Measurements from ENCODE around the gene BHMT2.

BHMT2 gene

DNA sequence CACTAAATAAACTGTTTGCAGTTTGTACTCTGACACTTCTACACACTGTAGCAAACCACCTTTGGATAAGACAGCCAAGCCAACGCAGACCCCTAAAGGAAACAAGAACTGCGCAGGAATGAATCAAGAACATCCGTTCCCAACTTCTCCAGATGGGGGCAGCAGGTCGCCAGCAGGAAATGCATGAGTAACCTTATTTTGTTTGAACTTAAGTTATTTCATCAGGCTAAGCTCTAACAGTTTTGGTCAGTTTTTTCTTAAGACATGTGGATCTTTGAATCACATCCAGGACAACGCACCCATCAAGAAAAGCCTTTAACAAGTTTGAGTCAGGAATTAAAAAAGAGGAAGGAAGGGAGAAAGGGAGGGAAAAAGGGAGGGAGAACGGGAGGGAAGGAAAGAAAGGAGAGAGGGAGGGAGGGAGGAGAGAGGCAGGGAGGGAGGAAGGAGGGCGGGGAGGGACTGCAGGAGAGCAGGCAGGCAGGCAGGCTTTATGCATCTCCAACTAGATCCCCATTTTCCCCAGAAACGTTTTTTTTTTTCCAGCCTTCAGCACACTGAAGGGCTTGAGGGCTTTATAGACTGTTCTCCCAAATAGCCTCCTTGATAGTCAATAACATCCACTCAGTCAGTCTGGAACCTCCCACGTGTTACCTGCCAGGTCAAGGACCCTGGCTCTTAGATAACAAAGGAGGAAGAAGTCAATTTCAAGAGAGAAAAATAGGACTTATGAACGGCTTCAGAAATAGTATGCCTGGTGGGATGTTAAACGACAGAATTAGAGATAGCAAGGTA, 64.3 kb downstream of the BHMT2 start:
- peak overlapping the region; percentile 60 for H3K27ac ChIP-seq (replicated peaks; ENCODE audit: low read length)
- H3K23ac ChIP-seq (ENCODE audit: low read depth, low read length, poor library complexity): no peak overlapping the region
- H3K9ac ChIP-seq (ENCODE audit: low read depth, low read length, poor library complexity): no peak overlapping the region
- no peak overlapping the region for H4K8ac ChIP-seq (ENCODE audit: low read depth, low read length)
- no peaks in the 10 kb centered on the region for H3K9me3 ChIP-seq (replicated peaks in 1 of 2; ENCODE audit: control insufficient read depth in 2 of 2, insufficient read depth in 1 of 2, low read depth in 1 of 2, low read length in 2 of 2)
- no peak overlapping the region for H3K14ac ChIP-seq (ENCODE audit: low read length)
- H3K4ac ChIP-seq (ENCODE audit: low read length): no peak overlapping the region
- peak; percentile 73 for DNase-seq (ENCODE audit: low spot score)
- H2AK5ac ChIP-seq (ENCODE audit: low read depth, low read length): no peak overlapping the region
- H3K36me3 ChIP-seq (replicated peaks in 1 of 2; ENCODE audit: control insufficient read depth in 2 of 2, insufficient read depth in 2 of 2, low read length in 2 of 2): peaks cover 0 to 1% of the 10 kb centered on the region in 2 donors
- no peak overlapping the region for H3K18ac ChIP-seq (ENCODE audit: low read length)
- no peaks in the 10 kb centered on the region for H3K27me3 ChIP-seq (ENCODE audit: control insufficient read depth in 3 of 3, insufficient read depth in 3 of 3, low read depth in 1 of 3, low read length in 3 of 3)
- no peak overlapping the region for H2BK15ac ChIP-seq (ENCODE audit: low read length)
- no peaks in the 10 kb centered on the region for H3K79me1 ChIP-seq (ENCODE audit: low read depth, low read length)
- no peak overlapping the region for H2BK5ac ChIP-seq (ENCODE audit: low read length)
- peak overlapping the region in 1 of 2 donors; percentile 26 for H3K4me3 ChIP-seq (ENCODE audit: low read length in 2 of 2)
- no CpG with 5 or more reads among the region's 11 CpGs for WGBS, 2 donors (ENCODE audit: extremely low coverage in 2 of 2, insufficient read length in 2 of 2, insufficient replicate concordance in 1 of 2)
- peaks cover 0 to 3% of the 10 kb centered on the region in 2 donors for H3K4me1 ChIP-seq (ENCODE audit: control insufficient read depth in 2 of 2, insufficient read depth in 1 of 2, low read depth in 1 of 2, low read length in 2 of 2)
- H2BK120ac ChIP-seq (ENCODE audit: low read depth, low read length): no peak overlapping the region
- H2AFZ ChIP-seq (ENCODE audit: low read length): peak overlapping the region; percentile 81
- H2BK12ac ChIP-seq (ENCODE audit: low read length): no peak overlapping the region
- H3K4me2 ChIP-seq (ENCODE audit: insufficient read depth, low read length, poor library complexity, severe bottlenecking): peak overlapping the region; percentile 55
- H4K91ac ChIP-seq (ENCODE audit: low read depth, low read length, poor library complexity): no peak overlapping the region

DNA sequence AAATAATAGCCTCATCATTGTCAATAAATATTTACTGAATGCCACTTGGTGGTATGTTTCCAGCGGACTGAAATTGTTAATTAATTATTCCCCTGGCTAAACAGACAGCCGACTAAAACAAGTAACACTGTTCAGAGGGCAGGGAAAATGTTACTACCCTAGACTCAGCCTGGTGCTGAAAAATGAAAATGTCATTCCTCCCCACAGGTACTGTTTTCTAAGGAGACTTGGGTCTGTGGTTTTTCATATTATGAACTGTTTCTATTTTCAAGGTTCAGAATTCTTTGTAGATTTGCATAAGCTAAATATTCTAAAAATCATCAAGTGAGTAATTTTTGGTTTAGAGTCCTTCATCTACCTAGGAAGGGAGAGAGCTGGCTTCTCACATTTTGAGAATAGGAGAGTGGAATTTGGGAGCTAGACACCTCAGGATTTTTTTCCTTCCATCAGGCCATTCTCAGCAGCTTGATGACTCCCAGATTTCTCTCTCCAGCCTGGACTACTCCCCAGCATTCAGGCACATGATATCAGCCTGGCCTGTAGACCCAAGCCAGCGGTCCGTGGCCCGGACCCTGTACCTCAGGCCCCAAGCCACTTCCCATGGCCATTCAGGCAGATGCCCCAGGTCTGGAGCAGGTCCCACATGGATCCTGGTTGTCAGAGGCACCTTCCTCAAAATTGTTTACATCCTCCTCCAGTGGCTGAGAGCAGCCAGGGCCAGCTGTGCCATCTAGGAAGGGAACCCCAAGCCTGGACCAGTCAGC, 66.4 kb downstream of the BHMT2 start:
- Histone ChIP-seq H3K18ac (ENCODE audit: low read length) (no peak overlapping the region), H4K91ac (ENCODE audit: low read depth, low read length, poor library complexity) (no peak overlapping the region), H3K27ac (replicated peaks; ENCODE audit: low read length) (no peak overlapping the region), H2BK15ac (ENCODE audit: low read length) (peak overlapping the region; percentile 54), H4K8ac (ENCODE audit: low read depth, low read length) (no peak overlapping the region), H2BK12ac (ENCODE audit: low read length) (no peak overlapping the region), H3K79me1 (ENCODE audit: low read depth, low read length) (no peaks in the 10 kb centered on the region), H3K14ac (ENCODE audit: low read length) (no peak overlapping the region), H3K4me3 (ENCODE audit: low read length in 2 of 2) (peak overlapping the region in 1 of 2 donors; percentile 20), H3K4ac (ENCODE audit: low read length) (no peak overlapping the region), H3K9me3 (replicated peaks in 1 of 2; ENCODE audit: control insufficient read depth in 2 of 2, insufficient read depth in 1 of 2, low read depth in 1 of 2, low read length in 2 of 2) (peaks cover 3% of the 10 kb centered on the region in 2 donors), H3K27me3 (ENCODE audit: control insufficient read depth in 3 of 3, insufficient read depth in 3 of 3, low read depth in 1 of 3, low read length in 3 of 3) (no peaks in the 10 kb centered on the region), H3K9ac (ENCODE audit: low read depth, low read length, poor library complexity) (no peak overlapping the region), H2BK5ac (ENCODE audit: low read length) (no peak overlapping the region), H3K4me1 (ENCODE audit: control insufficient read depth in 2 of 2, insufficient read depth in 1 of 2, low read depth in 1 of 2, low read length in 2 of 2) (peaks cover 0 to 3% of the 10 kb centered on the region in 2 donors), H2AFZ (ENCODE audit: low read length) (no peak overlapping the region), H3K36me3 (replicated peaks in 1 of 2; ENCODE audit: control insufficient read depth in 2 of 2, insufficient read depth in 2 of 2, low read length in 2 of 2) (peaks cover 0 to 1% of the 10 kb centered on the region in 2 donors), H3K23ac (ENCODE audit: low read depth, low read length, poor library complexity) (no peak overlapping the region), H2BK120ac (ENCODE audit: low read depth, low read length) (no peak overlapping the region), H2AK5ac (ENCODE audit: low read depth, low read length) (no peak overlapping the region), H3K4me2 (ENCODE audit: insufficient read depth, low read length, poor library complexity, severe bottlenecking) (no peak overlapping the region)
- no peak for DNase-seq (ENCODE audit: low spot score)
- WGBS, 2 donors (ENCODE audit: extremely low coverage in 2 of 2, insufficient read length in 2 of 2, insufficient replicate concordance in 1 of 2): no CpG with 5 or more reads among the region's 5 CpGs

- H4K91ac ChIP-seq (ENCODE audit: low read depth, low read length, poor library complexity): no peak overlapping the region
- no peak overlapping the region for H3K23ac ChIP-seq (ENCODE audit: low read depth, low read length, poor library complexity)
- H2AK5ac ChIP-seq (ENCODE audit: low read depth, low read length): no peak overlapping the region
- no peak overlapping the region for H4K8ac ChIP-seq (ENCODE audit: low read depth, low read length)
- no peak for DNase-seq (ENCODE audit: low spot score)
- no peak overlapping the region for H3K14ac ChIP-seq (ENCODE audit: low read length)
- no peak overlapping the region for H2BK5ac ChIP-seq (ENCODE audit: low read length)
- no peak overlapping the region for H2BK120ac ChIP-seq (ENCODE audit: low read depth, low read length)
- H3K4me3 ChIP-seq (ENCODE audit: low read length in 2 of 2): no peak overlapping the region
- H3K18ac ChIP-seq (ENCODE audit: low read length): no peak overlapping the region
- no peak overlapping the region for H2BK15ac ChIP-seq (ENCODE audit: low read length)
- H3K27me3 ChIP-seq (ENCODE audit: control insufficient read depth in 3 of 3, insufficient read depth in 3 of 3, low read depth in 1 of 3, low read length in 3 of 3): no peaks in the 10 kb centered on the region
- H2BK12ac ChIP-seq (ENCODE audit: low read length): no peak overlapping the region
- no peak overlapping the region for H3K27ac ChIP-seq (replicated peaks; ENCODE audit: low read length)
- no peak overlapping the region for H3K4me2 ChIP-seq (ENCODE audit: insufficient read depth, low read length, poor library complexity, severe bottlenecking)
- H3K36me3 ChIP-seq (replicated peaks in 1 of 2; ENCODE audit: control insufficient read depth in 2 of 2, insufficient read depth in 2 of 2, low read length in 2 of 2): peaks cover 0 to 1% of the 10 kb centered on the region in 2 donors
- peaks cover 3% of the 10 kb centered on the region in 2 donors for H3K9me3 ChIP-seq (replicated peaks in 1 of 2; ENCODE audit: control insufficient read depth in 2 of 2, insufficient read depth in 1 of 2, low read depth in 1 of 2, low read length in 2 of 2)
- H3K4me1 ChIP-seq (ENCODE audit: control insufficient read depth in 2 of 2, insufficient read depth in 1 of 2, low read depth in 1 of 2, low read length in 2 of 2): peaks cover 0 to 3% of the 10 kb centered on the region in 2 donors
- no CpG with 5 or more reads among the region's 2 CpGs for WGBS, 2 donors (ENCODE audit: extremely low coverage in 2 of 2, insufficient read length in 2 of 2, insufficient replicate concordance in 1 of 2)
- no peak overlapping the region for H3K9ac ChIP-seq (ENCODE audit: low read depth, low read length, poor library complexity)
- H3K4ac ChIP-seq (ENCODE audit: low read length): no peak overlapping the region
- no peak overlapping the region for H2AFZ ChIP-seq (ENCODE audit: low read length)
- H3K79me1 ChIP-seq (ENCODE audit: low read depth, low read length): no peaks in the 10 kb centered on the region
Observed at GRCh38 chr5:79136618-79137017, 67.1 kb downstream of the BHMT2 start.

All from neuronal stem cell (in vitro differentiated cells).